HCT116 (cell line): ENCODE results near the gene NSF.
"Not testable (repeated sequence)": the region's sequence is repeated elsewhere in the genome, so short reads cannot be mapped to it uniquely, and the experiment has no call there.

Source experiments
- CEBPB ChIP-seq: IDR thresholded peaks from 2 replicates; pipeline ENCODE4 v1.6.1; 2012; ENCODE audit warnings: low read depth
- CTCF ChIP-seq, 3 experiments: fragments of 200-600 bp in 1 of 3; sonication (generic) in 1 of 3; IDR thresholded peaks in 2 of 3; conservative IDR thresholded peaks in 1 of 3; 2 replicates each; pipeline ENCODE4 v1.5.1; 2012 to 2017; ENCODE audit warnings: low read depth in 2 of 3, low read length in 2 of 3, antibody characterized with exemption in 1 of 3, borderline replicate concordance in 1 of 3, control low read depth in 1 of 3, mild to moderate bottlenecking in 1 of 3, mixed read lengths in 1 of 3, mixed run types in 1 of 3, moderate library complexity in 1 of 3; ENCODE audit not compliant: insufficient read depth in 1 of 3
- ELF1 ChIP-seq: IDR thresholded peaks from 2 replicates; pipeline ENCODE4 v1.6.1; 2012; ENCODE audit warnings: low read depth, borderline replicate concordance
- EZH2 ChIP-seq: fragments of 200-600 bp; sonication (generic); IDR thresholded peaks from 2 replicates; pipeline ENCODE4 v1.6.1; 2017; ENCODE audit warnings: antibody characterized with exemption, mixed run types
- EZH2phosphoT487 ChIP-seq: fragments of 200-600 bp; IDR thresholded peaks from 2 replicates; pipeline ENCODE4 v1.6.1; 2018; ENCODE audit warnings: antibody characterized with exemption, borderline replicate concordance
- FOSL1 ChIP-seq: IDR thresholded peaks from 2 replicates; pipeline ENCODE4 v1.6.1; 2012; ENCODE audit warnings: low read depth
- POLR2A ChIP-seq: IDR thresholded peaks from 2 replicates; pipeline ENCODE4 v1.7.0; 2011; ENCODE audit warnings: borderline replicate concordance; ENCODE audit not compliant: insufficient read depth, insufficient read length; ENCODE audit errors: extremely low read depth
- POLR2AphosphoS5 ChIP-seq: IDR thresholded peaks from 2 replicates; pipeline ENCODE4 v1.6.1; 2011; ENCODE audit warnings: mild to moderate bottlenecking, low read depth, low read length, moderate library complexity
- RAD21 ChIP-seq: IDR thresholded peaks from 2 replicates; pipeline ENCODE4 v1.6.1; 2012; ENCODE audit warnings: low read depth, mild to moderate bottlenecking
- SIN3A ChIP-seq: IDR thresholded peaks from 2 replicates; pipeline ENCODE4 v1.6.1; 2012; ENCODE audit warnings: low read depth
- ZFX ChIP-seq: fragments of 450-650 bp; IDR thresholded peaks from 2 replicates; pipeline ENCODE4 v1.6.1; 2017
- ZNF274 ChIP-seq: fragments of 200-500 bp; sonication (Bioruptor generic); IDR thresholded peaks from 2 replicates; pipeline ENCODE4 v1.6.1; 2014; ENCODE audit warnings: mild to moderate bottlenecking, low read depth, low read length, inconsistent platforms

DNA sequence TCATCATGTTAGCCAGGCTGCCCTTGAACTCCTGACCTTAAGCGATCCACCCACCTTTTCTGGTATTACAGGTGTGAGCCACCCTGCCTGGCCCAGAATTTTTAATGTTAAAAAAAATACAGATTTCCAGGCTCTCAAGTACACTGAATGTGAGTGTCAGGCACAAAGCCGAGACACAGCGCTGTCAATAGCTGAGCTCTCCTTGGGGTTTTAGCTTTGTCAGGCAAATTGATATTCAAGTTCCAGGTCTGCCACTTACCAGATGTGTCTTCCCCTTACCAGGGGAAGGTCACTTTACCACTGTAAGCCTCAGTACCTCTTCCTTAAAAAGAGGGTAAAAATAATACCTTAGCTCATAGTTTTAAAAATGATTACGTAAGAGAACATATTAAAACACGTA lies 67.8 kb downstream of the NSF start:
- TF ChIP-seq ELF1; CTCF (IDR thresholded peaks at IDR 0.05 in 2 of 3, conservative IDR thresholded peaks at IDR 0.05 in 1 of 3; ENCODE audit: borderline replicate concordance in 1 of 3, insufficient read depth in 1 of 3, low read depth in 2 of 3, low read length in 2 of 3); RAD21; CEBPB; EZH2phosphoT487; POLR2AphosphoS5; FOSL1; ZFX; POLR2A; SIN3A; EZH2; ZNF274: not testable (repeated sequence)
